Nephron progenitor cell (in vitro differentiated cells): ENCODE measurements around the gene NT5C1A.
A peak's percentile ranks its signal among the peaks of the same experiment; 100 is the strongest.

Experiments
- DNase-seq: peaks from one replicate; pipeline ENCODE4 v3.0.0; 2021
- H3K27ac Mint-ChIP-seq: 2 replicates; pipeline ENCODE4 v1.8.0; 2021; ENCODE audit warnings: mild to moderate bottlenecking, moderate library complexity, mixed read lengths
- H3K27me3 Mint-ChIP-seq: 2 replicates; pipeline ENCODE4 v1.8.0; 2021; ENCODE audit warnings: mild to moderate bottlenecking, low read depth, mixed read lengths; ENCODE audit not compliant: poor library complexity
- H3K36me3 Mint-ChIP-seq: 2 replicates; pipeline ENCODE4 v1.8.0; 2021; ENCODE audit warnings: low read depth, mixed read lengths
- H3K4me1 Mint-ChIP-seq: 2 replicates; pipeline ENCODE4 v1.8.0; 2021; ENCODE audit warnings: mixed read lengths
- H3K4me3 Mint-ChIP-seq: 2 replicates; pipeline ENCODE4 v1.8.0; 2021; ENCODE audit warnings: mild to moderate bottlenecking, moderate library complexity, mixed read lengths
- H3K9me3 Mint-ChIP-seq: 2 replicates; pipeline ENCODE4 v1.8.0; 2021; ENCODE audit warnings: mild to moderate bottlenecking, moderate library complexity, mixed read lengths
- TF ChIP-seq, protein P1 (sequence below): fragments of 200-600 bp; sonication (generic); IDR thresholded peaks from 2 replicates; pipeline ENCODE4 v1.5.0; 2021; ENCODE audit warnings: antibody characterized with exemption

Gene NT5C1A

DNA sequence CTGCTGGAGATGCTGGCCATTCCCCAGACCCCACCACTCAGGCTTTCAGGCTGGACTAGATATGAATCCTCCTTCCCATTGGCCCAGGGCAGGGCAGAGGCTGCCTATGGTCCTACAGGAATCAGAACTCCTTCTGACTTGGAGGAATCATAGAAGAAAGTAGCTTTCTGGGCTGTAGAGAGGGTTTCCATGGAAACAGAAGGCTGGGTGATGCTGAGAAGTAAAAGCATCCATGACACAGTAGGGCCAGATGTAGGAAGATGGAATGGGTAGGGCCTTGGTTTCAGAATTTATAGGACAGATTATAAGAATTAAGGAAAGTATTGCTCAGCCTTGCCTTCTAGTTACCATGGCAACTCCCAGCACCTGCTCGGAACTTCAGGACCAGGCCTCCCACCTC is 9.0 kb downstream of the NT5C1A start:
- no peak for DNase-seq
- Mint-ChIP-seq H3K4me1 (peaks cover 3% of the 10 kb centered on the region), H3K9me3 (no peaks in the 10 kb centered on the region), H3K36me3 (no peaks in the 10 kb centered on the region), H3K27me3 (peaks cover 78% of the 10 kb centered on the region), H3K4me3 (no peak overlapping the region), H3K27ac (no peak overlapping the region)
- TF ChIP-seq, protein P1, sequence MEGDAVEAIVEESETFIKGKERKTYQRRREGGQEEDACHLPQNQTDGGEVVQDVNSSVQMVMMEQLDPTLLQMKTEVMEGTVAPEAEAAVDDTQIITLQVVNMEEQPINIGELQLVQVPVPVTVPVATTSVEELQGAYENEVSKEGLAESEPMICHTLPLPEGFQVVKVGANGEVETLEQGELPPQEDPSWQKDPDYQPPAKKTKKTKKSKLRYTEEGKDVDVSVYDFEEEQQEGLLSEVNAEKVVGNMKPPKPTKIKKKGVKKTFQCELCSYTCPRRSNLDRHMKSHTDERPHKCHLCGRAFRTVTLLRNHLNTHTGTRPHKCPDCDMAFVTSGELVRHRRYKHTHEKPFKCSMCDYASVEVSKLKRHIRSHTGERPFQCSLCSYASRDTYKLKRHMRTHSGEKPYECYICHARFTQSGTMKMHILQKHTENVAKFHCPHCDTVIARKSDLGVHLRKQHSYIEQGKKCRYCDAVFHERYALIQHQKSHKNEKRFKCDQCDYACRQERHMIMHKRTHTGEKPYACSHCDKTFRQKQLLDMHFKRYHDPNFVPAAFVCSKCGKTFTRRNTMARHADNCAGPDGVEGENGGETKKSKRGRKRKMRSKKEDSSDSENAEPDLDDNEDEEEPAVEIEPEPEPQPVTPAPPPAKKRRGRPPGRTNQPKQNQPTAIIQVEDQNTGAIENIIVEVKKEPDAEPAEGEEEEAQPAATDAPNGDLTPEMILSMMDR, result no peak

DNA sequence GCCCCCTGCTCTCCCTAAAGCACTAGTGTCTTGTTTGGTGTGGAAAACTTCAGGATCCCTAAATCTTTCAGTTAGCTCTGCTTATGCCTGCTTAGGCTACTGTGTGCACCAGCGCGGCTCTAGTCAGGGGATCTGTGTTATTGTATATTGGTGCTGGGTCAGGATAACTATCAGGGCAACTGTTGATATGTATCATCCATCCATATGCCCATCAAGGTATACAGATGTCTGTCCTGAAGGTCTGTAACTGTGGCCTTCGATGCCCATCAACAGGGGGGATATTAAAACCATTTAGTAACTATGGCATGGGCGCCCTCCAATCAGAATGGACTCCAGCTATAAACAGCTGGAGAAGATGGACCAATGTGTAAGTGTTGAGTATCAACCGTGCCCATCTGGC is 12.4 kb downstream of the NT5C1A start:
- no peak for DNase-seq
- Mint-ChIP-seq H3K27ac (no peak overlapping the region), H3K27me3 (peaks cover 64% of the 10 kb centered on the region), H3K36me3 (no peaks in the 10 kb centered on the region), H3K4me1 (peaks cover 5% of the 10 kb centered on the region), H3K9me3 (no peaks in the 10 kb centered on the region), H3K4me3 (no peak overlapping the region)
- TF ChIP-seq, protein P1, result no peak

DNA sequence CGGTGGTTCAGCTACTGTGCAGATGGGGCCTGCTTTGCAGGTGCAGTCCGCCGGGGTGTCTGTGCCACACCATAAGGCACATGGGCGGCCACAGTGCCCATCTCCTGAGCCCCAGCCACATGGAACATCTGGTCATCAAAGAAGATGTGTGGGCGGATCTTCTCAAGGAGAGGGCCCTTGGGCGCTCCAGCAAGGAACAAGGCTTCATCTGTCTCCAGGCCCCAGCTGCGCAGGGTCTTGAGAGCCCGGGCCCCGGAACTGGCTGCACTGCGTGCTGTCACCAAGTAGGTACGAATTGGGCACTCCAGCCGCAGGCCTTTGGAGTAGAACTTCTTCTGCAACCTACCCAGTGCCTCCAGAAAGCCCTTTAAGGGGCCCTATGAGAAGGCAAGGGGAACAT is 12.8 kb downstream of the NT5C1A start:
- no peak overlapping the region for H3K27ac Mint-ChIP-seq
- peaks cover 66% of the 10 kb centered on the region for H3K27me3 Mint-ChIP-seq
- TF ChIP-seq, protein P1, result no peak
- peaks cover 6% of the 10 kb centered on the region for H3K4me1 Mint-ChIP-seq
- no peaks in the 10 kb centered on the region for H3K9me3 Mint-ChIP-seq
- H3K4me3 Mint-ChIP-seq, result no peak overlapping the region
- no peak for DNase-seq
- H3K36me3 Mint-ChIP-seq, result no peaks in the 10 kb centered on the region

DNA sequence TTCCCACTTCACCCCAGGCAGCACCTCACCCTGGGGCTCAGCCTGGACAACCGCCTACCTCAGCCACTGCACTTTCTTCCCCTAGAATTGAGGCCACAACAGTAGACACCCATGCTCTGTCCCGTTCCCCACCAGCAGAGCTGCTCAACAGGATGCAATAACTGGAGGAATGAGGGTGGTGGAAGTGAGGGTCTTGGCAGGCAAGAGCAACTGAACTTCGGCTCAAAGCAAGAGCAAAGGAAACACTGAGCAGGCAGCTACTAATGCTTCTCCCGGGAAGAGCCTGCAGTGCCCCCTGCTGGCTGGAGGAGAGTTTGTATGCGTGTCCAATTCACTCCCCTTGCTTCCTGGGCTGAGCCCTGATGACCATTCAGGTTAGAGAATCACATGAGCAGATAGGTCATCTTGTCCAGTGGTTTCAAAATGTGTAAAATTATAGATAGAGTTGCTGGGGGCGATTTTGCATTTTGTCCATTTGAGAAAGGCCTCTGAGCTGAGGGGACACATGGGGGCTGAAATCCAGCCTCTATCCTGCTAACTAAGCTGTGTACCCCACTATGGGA is 13.9 kb downstream of the NT5C1A start:
- DNase-seq, result peak; percentile 79
- H3K4me1 Mint-ChIP-seq, result peaks cover 16% of the 10 kb centered on the region
- peak overlapping the region; percentile 77 for H3K4me3 Mint-ChIP-seq
- peaks cover 61% of the 10 kb centered on the region for H3K27me3 Mint-ChIP-seq
- H3K9me3 Mint-ChIP-seq, result no peaks in the 10 kb centered on the region
- H3K36me3 Mint-ChIP-seq, result no peaks in the 10 kb centered on the region
- H3K27ac Mint-ChIP-seq, result no peak overlapping the region
- TF ChIP-seq, protein P1, result peak; percentile 86

DNA sequence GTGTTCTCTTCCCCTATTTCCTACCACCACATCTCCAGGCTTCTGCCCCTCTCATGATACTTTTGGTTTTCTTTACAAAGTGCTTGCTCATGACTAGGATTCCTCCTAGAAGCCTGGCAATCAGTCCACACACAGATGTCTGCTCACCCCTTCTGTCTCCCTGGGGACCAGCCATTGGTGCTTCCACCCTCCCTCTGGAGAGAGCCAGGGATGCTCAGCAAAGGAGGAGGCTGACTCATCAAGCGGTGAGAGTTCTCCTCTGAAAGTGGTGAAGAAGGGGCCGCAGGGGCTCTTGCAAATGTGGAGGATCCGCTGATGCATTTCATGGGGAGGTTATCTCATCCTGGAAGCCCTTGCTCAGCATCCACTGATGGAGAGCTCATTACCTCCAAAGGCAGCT is 14.5 kb downstream of the NT5C1A start:
- DNase-seq, result no peak
- Mint-ChIP-seq H3K9me3 (no peaks in the 10 kb centered on the region), H3K36me3 (no peaks in the 10 kb centered on the region), H3K4me3 (no peak overlapping the region), H3K27ac (peak overlapping the region; percentile 37), H3K4me1 (peaks cover 16% of the 10 kb centered on the region), H3K27me3 (peaks cover 61% of the 10 kb centered on the region)
- TF ChIP-seq, protein P1, result no peak

DNA sequence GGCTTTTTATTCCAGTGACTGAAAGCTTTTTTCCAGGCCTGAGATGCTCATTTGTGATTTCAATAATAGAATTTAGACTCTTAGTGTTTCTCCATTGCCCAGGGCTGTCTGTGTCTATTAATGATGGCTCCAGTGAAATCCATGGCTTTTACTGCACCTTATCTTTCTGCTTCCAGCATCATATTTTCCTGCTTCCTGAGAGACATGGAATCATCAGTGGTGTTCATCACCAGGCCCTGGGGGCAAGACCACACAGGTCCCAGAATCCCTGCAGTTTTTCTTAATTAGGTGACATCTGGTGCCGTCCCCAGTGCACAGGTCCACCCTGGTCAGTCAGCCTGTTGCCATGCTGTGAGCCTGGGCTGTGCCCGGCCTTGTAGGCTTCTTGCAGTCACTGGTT is 15.5 kb downstream of the NT5C1A start:
- Mint-ChIP-seq H3K4me3 (no peak overlapping the region), H3K27ac (no peak overlapping the region), H3K27me3 (peaks cover 51% of the 10 kb centered on the region), H3K36me3 (no peaks in the 10 kb centered on the region), H3K4me1 (peaks cover 16% of the 10 kb centered on the region), H3K9me3 (no peaks in the 10 kb centered on the region)
- TF ChIP-seq, protein P1, result no peak
- no peak for DNase-seq
